ENCODE measurements around the gene POLA1.

The POLA1 gene

GRCh38 chrX:24988314-24988713, 294.6 kb downstream of the POLA1 start:
- no peak for DNase-seq

DNA sequence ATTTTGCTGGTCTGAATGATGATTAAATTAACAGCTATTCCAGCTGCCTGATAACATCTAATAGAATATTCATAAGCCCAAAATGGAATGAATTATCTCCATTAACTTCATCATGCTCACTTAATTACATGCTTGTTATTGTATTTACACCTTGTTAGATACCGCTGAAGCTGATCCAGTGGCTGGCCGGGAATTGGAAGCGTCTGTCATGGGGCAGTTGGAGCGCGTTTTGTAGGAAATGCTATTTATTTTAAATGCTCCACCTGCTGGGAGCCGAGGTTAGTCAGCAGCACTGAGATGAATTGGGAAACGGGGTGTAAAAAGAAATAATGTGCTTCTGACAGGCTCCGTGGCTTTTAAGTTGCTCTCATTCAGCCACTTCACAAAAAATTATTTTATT, 296.8 kb downstream of the POLA1 start:
- DNase-seq, result no peak

DNA sequence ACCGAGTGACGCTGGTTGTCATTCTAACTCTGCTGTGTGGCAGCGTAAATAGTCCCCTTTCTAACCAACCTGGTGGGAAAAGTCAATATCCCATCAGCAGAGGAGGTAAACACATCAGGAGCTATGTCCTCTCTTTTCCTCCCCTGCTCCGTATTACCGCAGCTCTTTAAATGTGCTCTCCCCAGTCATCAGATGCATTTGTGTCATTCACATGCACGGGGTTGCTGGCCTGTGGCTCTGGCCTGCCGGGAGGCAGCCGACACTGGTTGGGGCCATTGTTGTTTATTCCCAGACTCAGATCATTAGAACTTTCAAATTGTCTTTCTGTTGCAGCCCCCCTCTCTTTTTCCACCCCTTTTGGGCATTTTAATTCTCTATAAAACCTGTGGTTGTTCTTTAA, 300.2 kb downstream of the POLA1 start:
- no peak for DNase-seq

DNA sequence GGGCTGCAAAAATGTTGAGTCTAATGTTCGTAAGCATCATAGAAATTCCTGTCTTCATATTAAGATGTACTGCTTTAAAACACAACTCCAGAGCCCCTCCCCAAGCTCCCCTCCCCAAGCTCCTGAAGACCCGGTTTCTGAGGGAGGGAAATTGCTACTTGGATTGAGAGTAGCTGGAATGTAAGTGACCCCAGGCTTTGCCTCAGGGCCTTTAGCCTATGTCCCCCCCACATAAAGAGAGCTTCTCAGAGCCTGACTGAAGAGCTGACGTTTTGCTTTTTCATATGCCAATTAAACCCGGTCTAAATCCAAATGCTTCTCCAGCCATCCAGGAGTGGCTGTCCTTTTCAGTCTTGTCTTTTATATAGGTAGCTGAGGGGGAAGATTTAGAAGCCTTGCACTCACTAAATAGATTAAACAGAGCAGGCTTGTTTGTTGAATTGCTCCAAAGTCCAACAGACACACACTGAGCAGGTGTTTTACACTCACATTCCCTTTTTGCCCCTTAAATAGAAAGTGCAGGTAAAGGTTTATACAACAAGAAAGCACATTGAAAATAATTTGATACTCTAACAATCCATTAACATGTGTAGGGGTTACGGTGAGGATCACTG, 302.5 kb downstream of the POLA1 start:
- no peak for DNase-seq

- no peak for DNase-seq
These were observed 305.8 kb downstream of the POLA1 start for GRCh38 chrX:24999511-24999910.

- no peak for DNase-seq
These were observed 308.3 kb downstream of the POLA1 start for GRCh38 chrX:25001808-25002660.

DNA sequence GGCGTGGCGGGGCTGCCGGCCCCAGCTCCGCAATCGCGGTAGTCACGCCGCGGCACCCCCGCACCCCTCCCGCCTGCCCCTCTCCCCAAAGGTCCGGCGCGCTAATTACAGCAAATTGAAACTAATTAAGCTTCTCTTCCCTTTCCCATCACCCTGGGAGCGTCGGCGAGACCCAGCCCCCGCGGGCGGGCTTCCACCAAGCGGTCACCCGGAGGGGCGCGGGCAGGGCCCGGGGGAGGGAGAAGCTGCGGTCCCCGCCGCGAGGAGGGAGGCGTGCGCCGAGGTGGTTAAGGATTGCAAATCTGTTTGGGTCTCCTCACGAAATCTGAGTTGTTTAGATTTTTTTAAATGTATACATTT, 308.9 kb downstream of the POLA1 start:
- DNase-seq, result no peak

DNA sequence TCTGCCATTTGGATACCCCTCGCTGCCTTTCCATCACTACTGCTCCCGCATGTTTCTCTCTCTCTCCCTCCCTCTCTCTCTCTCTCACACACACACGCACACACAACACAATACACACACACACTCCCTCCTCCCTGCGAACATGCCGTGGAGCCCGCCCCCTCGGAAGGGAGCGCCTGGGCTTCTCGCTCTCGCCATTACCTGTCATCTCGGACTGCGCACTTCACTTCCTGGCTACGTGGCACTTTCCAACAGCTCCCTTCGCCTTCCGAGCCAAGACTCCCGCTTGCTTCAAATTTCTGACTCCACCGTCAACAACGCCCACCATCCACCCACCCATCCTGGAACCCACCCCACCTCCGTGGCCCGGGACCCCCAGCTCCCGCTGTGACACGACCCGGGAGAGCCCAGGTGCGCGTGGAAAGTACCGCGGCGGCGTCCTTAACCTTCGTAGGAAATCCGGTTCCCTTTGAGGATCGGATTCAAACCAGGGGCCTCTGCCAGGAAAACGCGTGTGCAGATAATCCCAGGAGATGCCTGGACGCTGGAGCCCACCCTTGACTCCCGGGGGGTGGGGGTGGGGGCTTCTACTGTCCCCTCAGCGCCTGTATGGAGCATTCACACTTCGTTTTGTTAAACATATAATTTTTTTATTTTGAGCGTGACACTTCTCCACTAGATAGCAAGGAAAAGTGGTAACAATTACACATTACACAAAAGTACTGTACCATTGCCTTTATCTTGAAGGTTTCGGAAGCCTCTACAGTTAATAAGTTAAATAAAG, 309.5 kb downstream of the POLA1 start:
- no peak for DNase-seq

GRCh38 chrX:25004040-25004439, 310.3 kb downstream of the POLA1 start:
- DNase-seq, result no peak

DNA sequence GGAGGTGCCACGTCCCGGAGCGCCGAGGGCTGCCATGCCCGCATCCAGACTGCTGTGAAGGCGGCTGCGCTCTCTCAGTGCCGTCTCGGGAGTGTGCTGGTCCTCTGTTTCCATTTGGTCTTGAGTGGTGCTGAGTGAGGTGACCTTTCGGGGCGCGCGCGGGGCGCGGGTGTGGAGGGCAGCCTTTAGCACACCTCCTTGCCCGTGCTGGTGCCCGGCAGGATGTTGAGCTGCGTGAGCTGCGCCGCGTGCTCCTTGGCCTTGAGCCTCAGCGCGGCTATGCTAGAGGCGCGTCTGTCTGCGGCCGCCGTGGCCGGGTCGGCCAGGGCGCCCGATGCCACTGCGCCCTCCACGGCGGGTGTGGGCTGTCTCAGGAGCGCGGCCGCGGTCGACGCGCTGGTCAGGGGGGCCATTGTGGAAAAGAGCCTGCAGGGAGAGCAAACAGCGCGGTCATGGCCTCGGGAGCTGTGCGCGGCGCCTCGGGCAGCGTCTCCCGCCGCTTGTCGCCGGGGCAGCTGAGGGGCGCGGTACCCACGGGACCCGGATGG, 310.8 kb downstream of the POLA1 start:
- DNase-seq, result no peak

- no peak for DNase-seq
These were observed 311.3 kb downstream of the POLA1 start for GRCh38 chrX:25005034-25005381.

- no peak for DNase-seq
These were observed 311.9 kb downstream of the POLA1 start for GRCh38 chrX:25005382-25006185.

GRCh38 chrX:25006586-25007058, 312.9 kb downstream of the POLA1 start:
- no peak for DNase-seq

DNA sequence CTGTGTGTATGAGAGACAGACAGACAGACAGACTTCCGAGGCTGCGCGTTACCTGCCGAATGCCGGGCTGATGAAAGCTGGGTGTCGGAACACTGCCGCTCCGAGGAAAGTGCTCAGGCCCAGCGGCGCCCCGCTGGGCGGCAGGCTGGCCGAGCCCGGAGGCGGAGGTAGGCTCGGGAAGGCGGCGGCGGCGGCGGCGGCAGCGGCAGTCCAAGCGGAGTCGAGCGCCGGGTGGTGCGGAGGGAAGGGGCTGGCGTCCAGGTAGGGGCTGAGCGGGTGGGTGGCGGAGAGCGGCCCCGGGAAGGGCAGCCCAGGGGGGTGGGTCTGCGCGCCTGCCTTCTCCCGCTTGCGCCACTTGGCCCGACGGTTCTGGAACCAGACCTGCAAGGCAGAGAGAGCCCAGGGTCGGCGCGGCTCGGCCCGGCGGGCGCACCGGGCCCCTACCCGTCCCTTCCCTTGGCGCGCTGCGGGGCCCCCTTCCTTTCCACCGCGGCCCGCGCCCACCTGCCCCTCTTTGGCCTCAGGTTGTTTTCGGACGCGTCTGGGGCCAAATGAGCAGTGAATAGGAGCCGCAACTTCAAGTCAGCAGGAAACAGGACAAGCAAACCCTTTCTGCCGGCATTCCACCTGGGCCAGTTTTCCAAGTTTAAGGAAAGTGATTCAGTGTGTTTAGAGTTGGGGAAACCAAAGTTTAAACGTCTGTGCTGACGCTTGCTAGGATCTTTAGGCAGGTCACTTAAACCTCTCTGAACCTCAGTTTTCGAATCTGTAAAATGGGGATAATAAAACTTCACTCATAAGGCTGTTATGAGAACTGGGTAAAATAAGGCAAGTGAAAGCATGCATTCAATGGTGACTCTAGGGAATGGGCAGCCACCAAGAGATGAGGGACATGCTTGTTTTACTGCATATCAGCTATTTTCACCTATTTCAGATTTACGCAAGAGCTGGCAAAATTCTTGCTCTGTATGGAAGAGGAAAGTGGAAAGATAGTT, 313.6 kb downstream of the POLA1 start:
- DNase-seq, result no peak

GRCh38 chrX:25009407-25009806, 315.7 kb downstream of the POLA1 start:
- no peak for DNase-seq

GRCh38 chrX:25010784-25011588, 317.3 kb downstream of the POLA1 start:
- no peak for DNase-seq

- no peak for DNase-seq
These were observed 318.1 kb downstream of the POLA1 start for GRCh38 chrX:25011589-25012432.

- DNase-seq, result no peak
These were observed 318.7 kb downstream of the POLA1 start for GRCh38 chrX:25012433-25012735.

DNA sequence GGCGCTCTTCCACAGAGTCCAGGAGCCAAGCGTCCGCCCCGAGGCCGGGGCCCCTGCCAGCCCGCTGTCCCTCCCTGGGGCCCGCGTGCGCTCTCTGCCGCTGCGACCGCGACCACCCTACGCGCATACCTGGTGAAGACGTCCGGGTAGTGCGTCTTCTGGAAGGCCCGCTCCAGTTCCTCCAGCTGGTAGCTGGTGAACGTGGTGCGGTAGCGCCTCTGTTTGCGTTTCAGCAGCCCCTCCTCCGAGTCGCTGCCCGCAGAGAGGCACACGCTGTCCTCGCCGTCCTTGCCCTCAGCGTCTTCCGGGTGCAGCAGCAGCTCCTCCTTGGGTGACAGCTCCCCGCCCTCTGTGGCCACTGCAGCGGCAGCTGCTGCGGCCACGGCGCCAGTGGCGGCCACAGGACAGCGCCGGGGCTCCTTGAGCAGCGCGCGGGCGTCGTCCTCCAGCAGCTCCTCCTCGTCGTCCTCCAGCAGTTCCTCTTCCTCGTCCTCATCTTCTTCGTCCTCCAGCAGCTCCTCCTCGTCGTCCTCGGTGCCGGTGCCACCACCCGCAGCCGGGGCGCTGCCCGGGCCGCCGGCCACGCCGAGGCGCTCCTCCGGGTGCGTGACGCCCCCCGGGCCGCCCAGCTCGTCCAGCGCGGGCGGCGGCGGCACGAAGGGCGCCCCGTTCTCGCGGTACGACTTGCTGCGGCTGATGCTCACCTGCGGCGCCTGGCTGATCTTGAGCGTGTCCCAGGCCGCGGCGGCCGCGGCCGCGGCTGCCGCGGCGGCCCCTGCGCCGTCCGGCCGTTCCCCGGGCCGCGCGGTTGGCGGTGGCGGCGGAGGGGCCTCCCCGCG, 319.3 kb downstream of the POLA1 start:
- DNase-seq, result no peak
